GM21825 (cell line): ENCODE measurements around the gene RIC8A.

Experiments
- ATAC-seq: cut with Tn5 transposase; IDR thresholded peaks from one replicate; pipeline ENCODE4 v1.9.1; 2021; ENCODE audit warnings: mild to moderate bottlenecking, moderate library complexity; ENCODE audit not compliant: unreplicated experiment

The RIC8A gene

DNA sequence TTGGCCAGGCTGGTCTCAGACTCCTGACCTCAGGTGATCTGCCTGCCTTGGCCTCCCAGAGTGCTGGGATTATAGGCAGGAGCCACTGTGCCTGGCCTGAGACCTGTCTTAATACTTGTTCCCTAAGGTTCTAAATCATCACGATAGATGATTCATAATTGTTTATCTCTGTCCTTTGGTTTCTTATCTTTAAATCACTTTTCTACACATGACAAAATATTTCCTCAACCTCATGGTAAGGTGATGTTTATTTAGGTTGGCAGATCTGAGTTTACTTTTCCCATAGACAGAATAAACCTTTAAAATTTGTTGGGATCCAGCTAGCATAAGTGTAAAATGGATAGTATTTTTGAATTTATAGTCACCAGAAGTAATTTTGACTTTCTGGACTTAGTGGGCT, 32.8 kb downstream of the RIC8A start:
- no peak for ATAC-seq

GRCh38 chr11:241634-242033, 34.1 kb downstream of the RIC8A start:
- ATAC-seq: no peak

DNA sequence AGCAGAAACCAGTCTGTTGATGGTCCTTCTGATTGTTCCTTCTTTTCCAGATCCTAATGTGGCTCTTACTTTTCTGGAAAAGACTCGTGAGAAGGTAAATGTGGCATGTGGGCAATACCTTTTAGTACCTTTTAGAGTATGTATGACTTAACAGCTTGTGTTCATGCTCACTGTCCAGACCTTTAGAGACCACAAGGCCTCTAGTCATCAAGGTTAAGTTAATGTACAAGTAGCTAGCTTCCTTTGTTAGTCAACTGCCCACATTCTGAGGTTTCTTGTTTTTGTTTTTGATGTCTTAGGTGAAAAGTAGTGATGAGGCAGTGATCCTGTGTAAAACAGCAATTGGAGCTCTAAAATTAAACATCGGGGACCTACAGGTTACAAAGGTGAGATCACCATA, 36.9 kb downstream of the RIC8A start:
- no peak for ATAC-seq

DNA sequence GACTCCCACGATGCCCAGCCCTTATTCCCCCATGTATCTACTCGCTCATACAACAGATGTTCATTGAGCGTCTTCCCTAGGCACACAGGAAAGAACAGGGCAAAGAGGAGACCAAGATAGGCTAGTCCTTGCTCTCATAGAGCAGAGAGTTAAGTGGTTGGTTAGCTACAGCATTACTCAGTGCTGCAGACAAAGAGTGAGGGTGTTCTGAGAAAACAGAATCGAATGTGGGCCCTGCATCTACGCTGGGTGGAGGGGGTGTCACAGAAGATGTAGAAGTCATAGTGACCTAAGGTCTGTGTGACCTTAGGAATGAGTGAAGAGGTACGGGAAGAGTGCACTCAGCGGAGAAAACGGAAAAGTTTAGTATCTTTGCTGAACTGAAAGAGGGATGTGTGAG, 41.6 kb downstream of the RIC8A start:
- no peak for ATAC-seq

DNA sequence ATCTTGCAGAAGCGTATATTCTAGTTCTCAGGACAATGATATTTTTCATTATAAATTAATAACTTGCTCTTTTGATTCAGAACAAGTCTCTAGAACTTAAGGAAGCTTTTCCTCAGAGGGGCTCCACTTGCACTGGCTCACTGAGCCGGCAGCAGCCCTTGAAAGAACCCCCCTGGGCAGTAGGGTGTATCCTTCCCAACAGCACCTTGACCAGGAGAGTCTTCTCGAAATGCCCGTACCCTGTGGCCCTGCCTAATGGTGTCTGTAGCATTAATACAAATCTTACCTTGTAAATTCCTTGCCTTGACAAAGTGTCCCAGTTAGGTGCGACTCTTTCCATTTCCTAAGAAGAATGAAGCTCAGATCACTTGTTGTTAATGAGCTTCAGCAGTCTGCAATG, 42.8 kb downstream of the RIC8A start:
- ATAC-seq: no peak

GRCh38 chr11:250740-251299, 43.3 kb downstream of the RIC8A start:
- ATAC-seq: no peak

- no peak for ATAC-seq
Measured at GRCh38 chr11:251550-251949, 44.0 kb downstream of the RIC8A start.

DNA sequence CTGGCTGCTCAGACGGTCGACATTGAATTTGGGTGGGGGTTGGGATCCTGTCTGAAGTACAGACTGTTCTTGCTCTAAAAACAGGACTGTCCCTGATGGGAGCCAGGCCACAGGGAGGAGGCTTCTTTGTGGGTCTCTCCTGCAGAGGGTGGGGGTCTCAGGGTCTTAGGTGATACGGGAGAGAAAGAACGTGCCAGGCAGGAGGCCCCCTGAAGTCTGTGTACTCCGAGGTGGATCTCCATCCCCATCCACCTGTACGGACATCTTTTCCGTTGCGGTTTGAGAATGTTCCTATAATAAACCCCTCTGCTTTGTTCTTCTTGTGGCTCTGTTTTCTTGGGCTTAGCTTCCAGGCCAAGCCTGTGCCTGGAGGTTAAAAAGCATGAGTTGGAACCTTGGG, 45.2 kb downstream of the RIC8A start:
- ATAC-seq: no peak

- no peak for ATAC-seq
Measured at GRCh38 chr11:253160-253885, 45.8 kb downstream of the RIC8A start.

GRCh38 chr11:253886-254270, 46.4 kb downstream of the RIC8A start:
- no peak for ATAC-seq

DNA sequence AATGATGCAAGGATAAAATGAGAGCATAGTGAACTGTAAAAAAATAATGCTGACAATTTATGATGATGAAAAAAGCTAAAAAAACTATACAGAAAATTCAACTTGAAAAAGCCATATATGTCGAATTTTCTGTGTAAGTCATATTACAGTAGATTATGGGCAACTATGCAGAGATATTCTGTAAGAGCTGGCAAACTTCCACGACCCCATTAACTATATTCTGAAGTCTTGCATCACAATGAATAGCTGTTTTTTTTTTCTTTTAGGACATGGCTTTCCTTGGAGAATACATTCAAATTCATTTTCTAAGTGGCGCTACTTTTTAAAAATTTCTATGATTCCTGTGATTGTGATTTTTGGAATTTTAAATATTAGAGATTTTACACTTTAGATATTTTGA, 47.7 kb downstream of the RIC8A start:
- ATAC-seq: no peak

GRCh38 chr11:255816-256215, 48.3 kb downstream of the RIC8A start:
- no peak for ATAC-seq

DNA sequence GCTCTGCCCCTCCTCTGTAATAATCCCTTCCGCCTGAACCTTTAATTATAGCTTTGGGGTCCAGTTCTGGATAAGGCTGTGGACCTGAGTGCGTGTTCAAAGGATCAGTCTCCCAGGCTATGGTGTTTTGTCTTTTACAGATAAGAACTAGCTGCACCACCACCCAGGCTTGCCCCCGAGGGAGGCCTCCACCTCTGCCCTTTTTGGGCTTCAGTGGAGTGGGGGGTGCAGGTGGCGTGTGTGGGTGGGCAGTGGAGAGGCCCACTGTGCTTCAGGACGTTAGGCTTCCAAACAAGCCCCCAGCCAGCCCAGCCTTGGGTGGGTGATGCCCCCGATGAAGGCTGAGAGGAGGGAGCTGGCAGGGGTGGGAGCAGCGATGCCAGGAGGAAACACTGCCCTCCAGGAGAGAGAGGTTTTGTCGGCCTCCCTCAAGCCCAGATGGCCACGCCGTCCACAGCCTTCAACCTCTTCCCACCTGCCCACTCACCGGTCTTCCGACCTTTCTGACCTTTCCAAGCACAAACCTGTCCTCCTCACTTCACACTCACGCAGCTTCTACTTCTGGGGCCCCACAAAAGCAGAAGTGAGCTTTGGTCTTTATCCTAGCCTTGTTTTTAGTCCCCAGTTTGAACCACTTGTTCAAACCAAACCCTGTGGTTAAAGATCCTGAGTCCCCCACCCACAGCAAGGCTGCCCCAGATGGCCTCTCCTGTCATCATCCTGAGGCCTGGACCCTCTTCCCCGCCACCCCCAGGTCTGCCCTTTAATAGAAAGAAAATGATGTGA, 49.6 kb downstream of the RIC8A start:
- no peak for ATAC-seq

DNA sequence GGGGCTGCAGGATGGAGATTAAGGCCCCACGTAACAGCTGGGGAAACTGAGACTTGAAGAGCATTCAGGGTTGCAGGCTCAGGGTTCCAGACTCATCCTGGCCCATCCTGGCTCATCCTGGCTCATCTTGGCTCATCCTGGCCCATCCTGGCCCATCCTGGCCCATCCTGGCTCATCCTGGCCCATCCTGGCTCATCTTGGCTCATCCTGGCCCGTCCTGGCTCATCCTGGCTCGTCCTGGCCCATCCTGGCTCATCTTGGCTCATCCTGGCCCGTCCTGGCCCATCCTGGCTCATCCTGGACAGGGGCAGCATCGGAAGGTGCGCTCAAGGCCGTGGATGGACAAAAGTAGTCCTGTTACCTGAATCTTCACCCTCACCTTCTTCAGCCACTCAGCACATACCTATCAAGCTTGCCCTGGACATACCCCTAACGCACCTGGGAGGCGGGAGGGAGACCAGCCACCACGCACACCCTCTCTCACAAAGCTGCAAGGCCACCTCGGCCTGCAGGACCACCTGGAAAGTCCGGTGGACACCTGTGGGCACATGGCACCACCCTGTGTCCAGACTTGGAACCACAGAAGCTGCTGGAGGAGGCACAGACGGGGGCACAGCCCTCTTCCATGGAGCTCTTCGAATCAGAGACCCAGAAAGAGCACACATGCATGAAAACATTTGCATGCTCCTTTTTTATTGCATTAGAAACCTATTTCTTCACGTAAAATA, 50.4 kb downstream of the RIC8A start:
- ATAC-seq: no peak

DNA sequence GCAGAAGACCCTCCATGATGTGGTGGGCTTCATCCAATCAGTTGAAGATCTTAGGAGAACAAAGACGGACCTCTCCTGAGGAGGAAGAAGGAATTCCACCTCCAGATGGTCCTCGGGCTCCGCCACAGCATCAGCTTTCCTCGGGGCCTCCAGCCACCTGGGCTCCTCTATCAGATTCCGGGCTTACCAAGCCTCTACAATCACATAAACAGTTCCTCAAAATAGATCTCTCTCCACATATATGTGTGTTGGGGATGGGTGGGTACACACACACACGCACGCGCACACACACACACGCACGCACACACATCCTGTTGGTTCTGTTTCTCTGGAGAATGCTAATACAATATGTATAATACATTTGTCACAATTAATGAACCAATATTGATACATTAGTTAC, 51.9 kb downstream of the RIC8A start:
- no peak for ATAC-seq

GRCh38 chr11:261624-262023, 54.1 kb downstream of the RIC8A start:
- no peak for ATAC-seq
